K562 (cell line): Measurements from ENCODE around the gene DDX41. TPM values are rescaled to one million over a fixed set of nuclear protein-coding genes. Genes with fewer than 3 reads are reported as not detected.

Source experiments
- ATAC-seq: fragments of 200-7000 bp; cut with Tn5 transposase; 3 replicates; pipeline ENCODE4 v1.9.1; 2020; ENCODE audit warnings: moderate library complexity
- BruUV-seq: library from RNA; stranded (reverse); fragments of 400-500 nt; replicated peaks from 2 replicates; lab custom pipeline; 2021; lab: Mats Ljungman, UMichigan
- CTCF ChIA-PET: fragments of 300-600 bp; formaldehyde crosslinking; extraction: SDS; loops from one replicate; lab custom pipeline; 2021; ENCODE audit warnings: low intra/inter-chr PET ratio; lab: Yijun Ruan, JAX
- POLR2A ChIA-PET: fragments of 300-600, 350-650 bp; sonication (Branson Sonifier 250); formaldehyde crosslinking; extraction: SDS; loops from one replicate; lab custom pipeline; 2021; ENCODE audit warnings: antibody characterized with exemption, inconsistent platforms; lab: Yijun Ruan, JAX
- DNase-seq, 4 experiments: peaks; one replicate each; pipeline versions ENCODE4 v3.0.0 to v3.0.0-alpha.2; 2011 to 2018; ENCODE audit warnings: low spot score in 3 of 4, mixed read lengths in 3 of 4; ENCODE audit errors: extremely low read depth in 1 of 4
- FAIRE-seq: peaks from 2 replicates; lab custom pipeline; 2011; peaks lifted over from hg19 to GRCh38; lab: Jason Lieb, UNC
- H2AFZ ChIP-seq: 2 replicates; pipeline ENCODE4 v1.6.0; 2011; ENCODE audit warnings: low read depth, low read length, control low read depth, inconsistent platforms
- H3K27ac ChIP-seq: fragments of 200-600 bp; 3 replicates; pipeline ENCODE4 v1.8.0; 2011; ENCODE audit warnings: low read depth, mild to moderate bottlenecking, control low read depth, inconsistent platforms, low read length, moderate library complexity, mixed read lengths; ENCODE audit errors: extremely low read depth
- H3K27me3 ChIP-seq, 2 experiments: fragments of 300-600 bp in 1 of 2; 2 replicates in 1 of 2; 3 replicates in 1 of 2; pipeline versions ENCODE4 v1.6.0 to v1.8.0; 2011; ENCODE audit warnings: inconsistent platforms in 2 of 2, low read length in 2 of 2, mild to moderate bottlenecking in 1 of 2, mixed read lengths in 1 of 2, moderate library complexity in 1 of 2; ENCODE audit not compliant: control insufficient read depth in 2 of 2, insufficient read depth in 2 of 2
- H3K36me3 ChIP-seq: fragments of 300-600 bp; 3 replicates; pipeline ENCODE4 v1.8.0; 2011; ENCODE audit warnings: mild to moderate bottlenecking, low read length, inconsistent platforms; ENCODE audit not compliant: control insufficient read depth, insufficient read depth
- H3K4me1 ChIP-seq, 2 experiments: fragments of 200-600 bp in 1 of 2; replicated peaks in 1 of 2; 2 replicates in 1 of 2; 3 replicates in 1 of 2; pipeline versions ENCODE4 v1.5.1 to v1.8.0; 2011; ENCODE audit warnings: inconsistent platforms in 2 of 2, low read length in 2 of 2, mild to moderate bottlenecking in 1 of 2, mixed read lengths in 1 of 2, moderate library complexity in 1 of 2; ENCODE audit not compliant: control insufficient read depth in 2 of 2, insufficient read depth in 2 of 2
- H3K4me2 ChIP-seq: 2 replicates; pipeline ENCODE4 v1.6.1; 2011; ENCODE audit warnings: low read length, control low read depth, inconsistent platforms, mixed read lengths; ENCODE audit not compliant: insufficient read depth
- H3K4me3 ChIP-seq: fragments of 200-600 bp; sonication (generic), shearing (Covaris generic); 2 replicates; pipeline ENCODE4 v1.5.1; 2016; ENCODE audit warnings: control low read depth, inconsistent platforms
- H3K79me2 ChIP-seq: fragments of 200-600 bp; 3 replicates; pipeline ENCODE4 v1.8.0; 2011; ENCODE audit warnings: low read length, inconsistent platforms; ENCODE audit not compliant: control insufficient read depth, insufficient read depth
- H3K9ac ChIP-seq, 2 experiments: 2 replicates each; pipeline versions ENCODE4 v1.6.0 to v1.6.1; 2011; ENCODE audit warnings: low read depth in 2 of 2, low read length in 2 of 2, control low read depth in 1 of 2, inconsistent platforms in 1 of 2, mild to moderate bottlenecking in 1 of 2, mixed read lengths in 1 of 2; ENCODE audit not compliant: insufficient read depth in 1 of 2
- H3K9me1 ChIP-seq: one replicate; pipeline ENCODE4 v1.6.0; 2011; ENCODE audit warnings: inconsistent platforms, mild to moderate bottlenecking, low read length, moderate library complexity; ENCODE audit not compliant: control insufficient read depth, insufficient read depth
- H3K9me3 ChIP-seq: replicated peaks from 2 replicates; pipeline ENCODE4 v1.5.1; 2011; ENCODE audit warnings: low read depth, low read length, inconsistent platforms; ENCODE audit not compliant: control insufficient read depth, insufficient read depth
- H4K20me1 ChIP-seq: replicated peaks from 2 replicates; pipeline ENCODE4 v1.6.1; 2011; ENCODE audit warnings: low read length, inconsistent platforms, mixed read lengths; ENCODE audit not compliant: control insufficient read depth, insufficient read depth
- BRCA1 ChIP-seq, 2 experiments: fragments of 450-650 bp in 1 of 2; sonication (generic) in 1 of 2; formaldehyde crosslinking in 1 of 2; IDR thresholded peaks; 2 replicates each; pipeline versions ENCODE4 v1.5.0 to v1.6.1; 2017 to 2020; ENCODE audit warnings: mild to moderate bottlenecking in 1 of 2, missing genetic modification reagents in 1 of 2
- MEIS2 ChIP-seq: fragments of 450-650 bp; IDR thresholded peaks from 2 replicates; pipeline ENCODE4 v1.6.1; 2014; ENCODE audit warnings: mild to moderate bottlenecking; ENCODE audit not compliant: partially characterized antibody
- MLX ChIP-seq, 2 experiments: fragments of 450-650 bp in 1 of 2; sonication (generic) in 1 of 2; formaldehyde crosslinking; conservative IDR thresholded peaks; 2 replicates each; pipeline versions ENCODE4 v1.4.0 to v1.8.1; 2020 to 2022; ENCODE audit warnings: mild to moderate bottlenecking in 1 of 2, missing genetic modification reagents in 1 of 2
- MXD1 ChIP-seq: fragments of 250-450 bp; sonication (Bioruptor Pico); IDR thresholded peaks from 2 replicates; pipeline ENCODE4 v1.8.0; 2021; ENCODE audit warnings: borderline replicate concordance, mild to moderate bottlenecking, moderate library complexity; ENCODE audit not compliant: poor library complexity, severe bottlenecking
- NCOA2 ChIP-seq, 2 experiments: fragments of 450-650 bp; IDR thresholded peaks; 2 replicates each; pipeline ENCODE4 v1.6.1; 2018; ENCODE audit warnings: mild to moderate bottlenecking in 2 of 2, moderate library complexity in 1 of 2; ENCODE audit not compliant: partially characterized antibody in 2 of 2
- RBM39 ChIP-seq: fragments of 200-400 bp; formaldehyde crosslinking; optimal IDR thresholded peaks from 2 replicates; pipeline ENCODE3; 2018; ENCODE audit warnings: low read depth, low read length
- SPI1 ChIP-seq: IDR thresholded peaks from 2 replicates; pipeline ENCODE4 v1.6.1; 2011; ENCODE audit warnings: low read depth, low read length, control low read depth, borderline replicate concordance
- STAT5B ChIP-seq: fragments of 250-450 bp; sonication (Bioruptor Pico); IDR thresholded peaks from 2 replicates; pipeline ENCODE4 v1.8.0; 2021; ENCODE audit warnings: mild to moderate bottlenecking, inconsistent platforms
- ZNF121 ChIP-seq: sonication (generic); formaldehyde crosslinking; conservative IDR thresholded peaks from 2 replicates; pipeline ENCODE4 v1.8.0; 2022; ENCODE audit warnings: missing genetic modification reagents
- WGBS: fragments of 100-300 bp; shearing (Covaris generic); methylation state at CpG from one replicate; pipeline ENCODE4 v1.1.6; 2016; ENCODE audit warnings: low coverage, mixed read lengths; ENCODE audit not compliant: insufficient coverage; ENCODE audit errors: missing lambda C conversion rate; 5-methylcytosine and 5-hydroxymethylcytosine counted together
- in situ Hi-C: fragments of 300-500 bp; cut with MboI; formaldehyde crosslinking; loops from 4 replicates; pipeline ENCODE4 v1.15.0; 2018; ENCODE audit warnings: inconsistent platforms, mixed read lengths
- intact Hi-C: fragments of 100-400 bp; cut with micrococcal nuclease; formaldehyde crosslinking; loops from 2 replicates; pipeline ENCODE4 v1.14.2; 2022
- polyA plus RNA-seq, 8 experiments: library from polyadenylated mRNA; depleted of rRNA in 4 of 8; stranded (reverse) in 5 of 8; unstranded in 3 of 8; fragments of >200 nt; fragmentation: Nextera tagmentation in 2 of 8; fragmentation: Illumina TruSeq in 1 of 8; extraction: Ambion mirVana in 2 of 8; extraction: Trizol in 1 of 8; gene quantifications; 2 replicates each; pipeline versions ENCODE4 v1.2.1 to v1.2.3, GENCODE V29; 2011 to 2014; ENCODE audit warnings: inconsistent platforms in 1 of 8, missing spikeins in 1 of 8
- total RNA-seq, 7 experiments: library from RNA; depleted of rRNA in 6 of 7; stranded (reverse); fragments of >200 nt in 6 of 7; fragmentation: Illumina TruSeq in 2 of 7; extraction: Trizol in 2 of 7; gene quantifications; 2 replicates each; pipeline versions ENCODE4 v1.2.1 to v1.2.3, GENCODE V29; 2011 to 2021; ENCODE audit warnings: low replicate concordance in 1 of 7
- TF ChIP-seq, protein P1 (sequence below): fragments of 200-800 bp; sonication (Bioruptor generic); IDR thresholded peaks from 2 replicates; pipeline ENCODE4 v1.6.1; 2016; ENCODE audit warnings: missing genetic modification characterization, missing compliant biosample characterization

The DDX41 gene
- total and polyA plus RNA-seq, 9 of the 15 experiments (the other 6 are each of a cell fraction or from before 2014, with no cell fraction given): 38.2 to 284 (median 116) TPM

GRCh38 chr5:177542816-177543465 is 26.2 kb upstream of the DDX41 start:
- in situ Hi-C loops: no loop called here
- ATAC-seq (no peak), DNase-seq (no peak), FAIRE-seq (no peak)
- 91% methylated on average over 4 of the region's 4 CpGs for WGBS
- H3K79me2 ChIP-seq: peaks cover 44% of the 10 kb centered on the region
- no peaks in the 10 kb centered on the region for H3K27me3 ChIP-seq
- no peaks in the 10 kb centered on the region for H3K9me1 ChIP-seq
- BruUV-seq: no TSS peak
- H3K4me2 ChIP-seq: no peak overlapping the region
- no peaks in the 10 kb centered on the region for H3K9me3 ChIP-seq
- POLR2A ChIA-PET: interaction anchor here (0.7 to 4.3 kb wide), 5 partner anchors 8 to 33 kb away, joined by 3 to 28 read pairs (median 3); no protein-coding TSS in a partner anchor
- peaks cover 8% of the 10 kb centered on the region; the same call in 1 of the 2 replicates for H4K20me1 ChIP-seq
- no peak overlapping the region for H2AFZ ChIP-seq
- peaks cover 0 to 9% of the 10 kb centered on the region in 2 experiments; a peak in 4 of 5 replicates for H3K4me1 ChIP-seq
- H3K9ac ChIP-seq: no peak overlapping the region
- intact Hi-C loops: no loop called here
- H3K36me3 ChIP-seq: peaks cover 67% of the 10 kb centered on the region; the same call in 2 of the 3 replicates
- CTCF ChIA-PET: no interaction called here
- no peak overlapping the region for H3K4me3 ChIP-seq
- H3K27ac ChIP-seq: no peak overlapping the region
- TF ChIP-seq MEIS2: no peak
- TF ChIP-seq MLX (CRISPR knock-in tag; conservative IDR thresholded peaks at IDR 0.05): no peak
- TF ChIP-seq SPI1: no peak
- TF ChIP-seq BRCA1 (IDR thresholded peaks at IDR 0.05): no peak
- TF ChIP-seq BRCA1 (CRISPR knock-in tag; IDR thresholded peaks at IDR 0.05): no peak
- TF ChIP-seq NCOA2 (IDR thresholded peaks at IDR 0.05; ENCODE audit: partially characterized antibody in 2 of 2): no peak
- TF ChIP-seq, protein P1, sequence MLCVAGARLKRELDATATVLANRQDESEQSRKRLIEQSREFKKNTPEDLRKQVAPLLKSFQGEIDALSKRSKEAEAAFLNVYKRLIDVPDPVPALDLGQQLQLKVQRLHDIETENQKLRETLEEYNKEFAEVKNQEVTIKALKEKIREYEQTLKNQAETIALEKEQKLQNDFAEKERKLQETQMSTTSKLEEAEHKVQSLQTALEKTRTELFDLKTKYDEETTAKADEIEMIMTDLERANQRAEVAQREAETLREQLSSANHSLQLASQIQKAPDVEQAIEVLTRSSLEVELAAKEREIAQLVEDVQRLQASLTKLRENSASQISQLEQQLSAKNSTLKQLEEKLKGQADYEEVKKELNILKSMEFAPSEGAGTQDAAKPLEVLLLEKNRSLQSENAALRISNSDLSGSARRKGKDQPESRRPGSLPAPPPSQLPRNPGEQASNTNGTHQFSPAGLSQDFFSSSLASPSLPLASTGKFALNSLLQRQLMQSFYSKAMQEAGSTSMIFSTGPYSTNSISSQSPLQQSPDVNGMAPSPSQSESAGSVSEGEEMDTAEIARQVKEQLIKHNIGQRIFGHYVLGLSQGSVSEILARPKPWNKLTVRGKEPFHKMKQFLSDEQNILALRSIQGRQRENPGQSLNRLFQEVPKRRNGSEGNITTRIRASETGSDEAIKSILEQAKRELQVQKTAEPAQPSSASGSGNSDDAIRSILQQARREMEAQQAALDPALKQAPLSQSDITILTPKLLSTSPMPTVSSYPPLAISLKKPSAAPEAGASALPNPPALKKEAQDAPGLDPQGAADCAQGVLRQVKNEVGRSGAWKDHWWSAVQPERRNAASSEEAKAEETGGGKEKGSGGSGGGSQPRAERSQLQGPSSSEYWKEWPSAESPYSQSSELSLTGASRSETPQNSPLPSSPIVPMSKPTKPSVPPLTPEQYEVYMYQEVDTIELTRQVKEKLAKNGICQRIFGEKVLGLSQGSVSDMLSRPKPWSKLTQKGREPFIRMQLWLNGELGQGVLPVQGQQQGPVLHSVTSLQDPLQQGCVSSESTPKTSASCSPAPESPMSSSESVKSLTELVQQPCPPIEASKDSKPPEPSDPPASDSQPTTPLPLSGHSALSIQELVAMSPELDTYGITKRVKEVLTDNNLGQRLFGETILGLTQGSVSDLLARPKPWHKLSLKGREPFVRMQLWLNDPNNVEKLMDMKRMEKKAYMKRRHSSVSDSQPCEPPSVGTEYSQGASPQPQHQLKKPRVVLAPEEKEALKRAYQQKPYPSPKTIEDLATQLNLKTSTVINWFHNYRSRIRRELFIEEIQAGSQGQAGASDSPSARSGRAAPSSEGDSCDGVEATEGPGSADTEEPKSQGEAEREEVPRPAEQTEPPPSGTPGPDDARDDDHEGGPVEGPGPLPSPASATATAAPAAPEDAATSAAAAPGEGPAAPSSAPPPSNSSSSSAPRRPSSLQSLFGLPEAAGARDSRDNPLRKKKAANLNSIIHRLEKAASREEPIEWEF (CRISPR knock-in tag): no peak
- no peak for TF ChIP-seq STAT5B (CRISPR knock-in tag)
- TF ChIP-seq ZNF121: no peak
- TF ChIP-seq MXD1 (CRISPR knock-in tag): no peak
- TF ChIP-seq RBM39: no peak
